T follicular helper cell (primary cell): ENCODE data around the gene ZNF335.
"Not testable (repeated sequence)": the region's sequence is repeated elsewhere in the genome, so short reads cannot be mapped to it uniquely, and the experiment has no call there.

Source experiments
- DNase-seq: peaks from one replicate; pipeline ENCODE4 v3.0.0-alpha.2; 2020; ENCODE audit warnings: low read depth

Gene ZNF335

GRCh38 chr20:45909817-45910669, 62.0 kb downstream of the ZNF335 start:
- DNase-seq = no peak

- DNase-seq = no peak
Observed at GRCh38 chr20:45909336-45909808, 62.6 kb downstream of the ZNF335 start.

- DNase-seq = no peak
Observed at GRCh38 chr20:45908084-45908483, 63.9 kb downstream of the ZNF335 start.

- DNase-seq = no peak
Observed at GRCh38 chr20:45907219-45907948, 64.6 kb downstream of the ZNF335 start.

GRCh38 chr20:45905505-45906079, 66.4 kb downstream of the ZNF335 start:
- no peak for DNase-seq

GRCh38 chr20:45904583-45905504, 67.2 kb downstream of the ZNF335 start:
- DNase-seq = no peak

- no peak for DNase-seq
Observed at GRCh38 chr20:45902199-45902701, 69.8 kb downstream of the ZNF335 start.

- not testable (repeated sequence) for DNase-seq
Observed at GRCh38 chr20:45901332-45901731, 70.7 kb downstream of the ZNF335 start.

- DNase-seq = no peak
Observed at GRCh38 chr20:45899046-45899835, 72.8 kb downstream of the ZNF335 start.
